Activated gamma-delta T cell (primary cell): ENCODE results near the gene USP49.
"Not testable (repeated sequence)": the region's sequence is repeated elsewhere in the genome, so short reads cannot be mapped to it uniquely, and the experiment has no call there.

Experiments used
- DNase-seq: peaks from one replicate; lab custom pipeline; 2025; lab: John Stamatoyannopoulos, UW
- total RNA-seq, 2 donors: gene quantifications; one replicate each; lab custom pipeline; 2026; lab: John Stamatoyannopoulos, UW

USP49 gene
- 3.2 to 4.4 reads per million in 2 donors for total RNA-seq

- peak; percentile 88 for DNase-seq
Observed at GRCh38 chr6:41895300-41896233, at the start of gene USP49. Gene USP49, minus strand, starts transcription at chr6:41895375. Its CDS starts 88,392 bp downstream, at chr6:41806983.

GRCh38 chr6:41943456-41943855 is 48.3 kb upstream of the USP49 start:
- no peak for DNase-seq

- not testable (repeated sequence) for DNase-seq
Observed at GRCh38 chr6:41942882-41943281, 47.7 kb upstream of the USP49 start.

GRCh38 chr6:41942067-41942851 is 47.1 kb upstream of the USP49 start:
- no peak for DNase-seq

- DNase-seq, result peak; percentile 74
Observed at GRCh38 chr6:41941280-41942066, 46.3 kb upstream of the USP49 start, which contains the start of gene CCND3. Gene CCND3, minus strand, starts transcription at chr6:41941808. Its CDS starts 159 bp downstream, at chr6:41941649.

GRCh38 chr6:41940759-41941279 is 45.6 kb upstream of the USP49 start:
- peak; percentile 27 for DNase-seq

GRCh38 chr6:41939848-41940758 is 44.9 kb upstream of the USP49 start:
- DNase-seq, result no peak

GRCh38 chr6:41939176-41939847 is 44.1 kb upstream of the USP49 start:
- no peak for DNase-seq

- DNase-seq, result no peak
Observed at GRCh38 chr6:41938590-41939175, 43.5 kb upstream of the USP49 start.

- DNase-seq, result no peak
Observed at GRCh38 chr6:41937861-41938574, 42.8 kb upstream of the USP49 start.

- DNase-seq, result no peak
Observed at GRCh38 chr6:41937472-41937860, 42.3 kb upstream of the USP49 start.

GRCh38 chr6:41936073-41936837 is 41.1 kb upstream of the USP49 start:
- no peak for DNase-seq

GRCh38 chr6:41935685-41936072 is 40.5 kb upstream of the USP49 start:
- DNase-seq, result no peak

GRCh38 chr6:41935193-41935574 is 40.0 kb upstream of the USP49 start:
- DNase-seq, result no peak

GRCh38 chr6:41934278-41935192 is 39.4 kb upstream of the USP49 start:
- no peak for DNase-seq

- no peak for DNase-seq
Observed at GRCh38 chr6:41932378-41932777, 37.2 kb upstream of the USP49 start.

- DNase-seq, result no peak
Observed at GRCh38 chr6:41931792-41932191, 36.6 kb upstream of the USP49 start.
